A673 (cell line): ENCODE results near the gene MROH9. TPM values are rescaled to one million over a fixed set of nuclear protein-coding genes. Genes with fewer than 3 reads are reported as not detected.

Experiments used
- BruUV-seq: library from RNA; stranded (reverse); fragments of 400-500 nt; replicated peaks from 2 replicates; lab custom pipeline; 2021; lab: Mats Ljungman, UMichigan
- CTCF ChIA-PET: fragments of 300-600 bp; sonication (Branson Sonifier 250); formaldehyde crosslinking; loops from one replicate; lab custom pipeline; 2022; ENCODE audit warnings: antibody characterized with exemption; lab: Charles Lee
- POLR2A ChIA-PET: fragments of 300-600 bp; sonication (Branson Sonifier 250); formaldehyde crosslinking; loops from one replicate; lab custom pipeline; 2022; ENCODE audit warnings: antibody characterized with exemption; ENCODE audit not compliant: low non-redundant PET; lab: Charles Lee
- DNase-seq: peaks from one replicate; pipeline ENCODE4 v3.0.0-alpha.2; 2015; ENCODE audit warnings: low spot score
- H3K27ac ChIP-seq: fragments of 200-600 bp; sonication (generic); 2 replicates; pipeline ENCODE4 v1.5.1; 2016; ENCODE audit warnings: mixed run types, low read depth, mild to moderate bottlenecking, mixed read lengths, antibody characterized with exemption, low read length; ENCODE audit not compliant: poor library complexity, severe bottlenecking
- H3K27me3 ChIP-seq: fragments of 200-600 bp; sonication (generic); replicated peaks from 2 replicates; pipeline ENCODE4 v1.6.1; 2017; ENCODE audit warnings: mixed run types, low read depth, mild to moderate bottlenecking, mixed read lengths, antibody characterized with exemption, low read length; ENCODE audit not compliant: insufficient read depth, poor library complexity
- H3K36me3 ChIP-seq: fragments of 200-600 bp; sonication (generic); 2 replicates; pipeline ENCODE4 v1.6.1; 2016; ENCODE audit warnings: mixed run types, mild to moderate bottlenecking, mixed read lengths, antibody characterized with exemption, low read length; ENCODE audit not compliant: insufficient read depth, poor library complexity, severe bottlenecking
- H3K4me1 ChIP-seq: fragments of 200-600 bp; sonication (generic); 2 replicates; pipeline ENCODE4 v1.6.1; 2017; ENCODE audit warnings: mixed run types, mild to moderate bottlenecking, mixed read lengths, antibody characterized with exemption, low read length; ENCODE audit not compliant: insufficient read depth, poor library complexity, severe bottlenecking
- H3K4me3 ChIP-seq: fragments of 200-600 bp; sonication (generic); 2 replicates; pipeline ENCODE4 v1.5.1; 2016; ENCODE audit warnings: low read depth, mixed run types, mild to moderate bottlenecking, mixed read lengths, low read length; ENCODE audit not compliant: poor library complexity, severe bottlenecking
- H3K9me3 ChIP-seq: fragments of 200-600 bp; sonication (generic); 2 replicates; pipeline ENCODE4 v1.6.1; 2016; ENCODE audit warnings: mixed run types, low read depth, mild to moderate bottlenecking, mixed read lengths, antibody characterized with exemption, low read length; ENCODE audit not compliant: poor library complexity, severe bottlenecking
- CTCF ChIP-seq: fragments of 300-800, 200-600 bp; sonication (generic); conservative IDR thresholded peaks from 2 replicates; pipeline ENCODE4 v1.5.1; 2017; ENCODE audit warnings: low read depth, mild to moderate bottlenecking, antibody characterized with exemption, low read length, moderate library complexity, mixed read lengths
- EZH2 ChIP-seq: fragments of 200-600 bp; sonication (generic); IDR thresholded peaks from 2 replicates; pipeline ENCODE4 v1.6.1; 2017; ENCODE audit warnings: borderline replicate concordance, low read depth, mild to moderate bottlenecking, mixed read lengths, antibody characterized with exemption, low read length; ENCODE audit not compliant: poor library complexity, severe bottlenecking
- intact Hi-C: fragments of 100-400 bp; cut with micrococcal nuclease; formaldehyde crosslinking; loops from one replicate; pipeline ENCODE4 v1.10.0; 2022; ENCODE audit not compliant: unreplicated experiment
- total RNA-seq: library from RNA; stranded (reverse); gene quantifications from 2 replicates; pipeline ENCODE4 v1.2.3, GENCODE V29; 2021

The MROH9 gene
- total RNA-seq, 1 experiment from 2014 or later: not detected

- Histone ChIP-seq H3K4me3 (no peak overlapping the region), H3K9me3 (no peaks in the 10 kb centered on the region), H3K27ac (no peak overlapping the region), H3K36me3 (no peaks in the 10 kb centered on the region), H3K27me3 (no peaks in the 10 kb centered on the region), H3K4me1 (no peaks in the 10 kb centered on the region)
- POLR2A ChIA-PET: no interaction called here
- no TSS peak for BruUV-seq
- CTCF ChIA-PET: no interaction called here
- DNase-seq: no peak
- TF ChIP-seq CTCF: no peak
- TF ChIP-seq EZH2: no peak
- intact Hi-C loops: no loop called here
Observed at GRCh38 chr1:170959385-170959784, 24.1 kb downstream of the MROH9 start.

GRCh38 chr1:170964506-170964905, 29.2 kb downstream of the MROH9 start:
- POLR2A ChIA-PET: no interaction called here
- intact Hi-C loops: no loop called here
- CTCF ChIA-PET: no interaction called here
- Histone ChIP-seq H3K9me3 (no peaks in the 10 kb centered on the region), H3K27ac (no peak overlapping the region), H3K4me3 (no peak overlapping the region), H3K4me1 (no peaks in the 10 kb centered on the region), H3K27me3 (no peaks in the 10 kb centered on the region), H3K36me3 (no peaks in the 10 kb centered on the region)
- no peak for TF ChIP-seq EZH2
- TF ChIP-seq CTCF: no peak
- BruUV-seq: no TSS peak
- DNase-seq: no peak

- CTCF ChIA-PET: interaction anchor here (1.1 to 2.6 kb wide), 3 partner anchors 37 to 347 kb away, joined by 3 to 32 read pairs (median 28); partner anchors contain the start of gene FMO4
- Histone ChIP-seq H3K4me3 (no peak overlapping the region), H3K4me1 (no peaks in the 10 kb centered on the region), H3K27me3 (no peaks in the 10 kb centered on the region), H3K36me3 (no peaks in the 10 kb centered on the region), H3K27ac (no peak overlapping the region), H3K9me3 (no peaks in the 10 kb centered on the region)
- BruUV-seq: no TSS peak
- intact Hi-C loops: loop anchor here (1.0 to 5.0 kb wide), 3 partner anchors 220 to 346 kb away; partner anchors contain the start of gene FMO2
- POLR2A ChIA-PET: interaction anchor here (0.7 kb wide), 1 partner anchor 518 kb away, joined by 5 read pairs; the partner anchor contains the start of gene PRRC2C
- peak; percentile 71 for TF ChIP-seq CTCF
- TF ChIP-seq EZH2: no peak
- peak; percentile 59 for DNase-seq
Observed at GRCh38 chr1:170967042-170967910, 31.9 kb downstream of the MROH9 start.
